ENCODE data around the gene EHBP1L1.

Gene EHBP1L1

GRCh38 chr11:65595131-65595530 is 19.3 kb downstream of the EHBP1L1 start:
- DNase-seq (ENCODE audit: low spot score) = no peak

- DNase-seq (ENCODE audit: low spot score) = no peak
Observed at GRCh38 chr11:65595543-65596281, 19.9 kb downstream of the EHBP1L1 start, which contains the start of gene KCNK7. KCNK7 (minus strand) TSS chr11:65595800; CDS start chr11:65595772, 28 bp downstream.

- no peak for DNase-seq (ENCODE audit: low spot score)
Observed at GRCh38 chr11:65596520-65596919, 20.7 kb downstream of the EHBP1L1 start.

- no peak for DNase-seq (ENCODE audit: low spot score)
Observed at GRCh38 chr11:65598258-65598699, 22.4 kb downstream of the EHBP1L1 start.

GRCh38 chr11:65599216-65599954 is 23.5 kb downstream of the EHBP1L1 start:
- DNase-seq (ENCODE audit: low spot score) = no peak

- no peak for DNase-seq (ENCODE audit: low spot score)
Observed at GRCh38 chr11:65599955-65600246, 24.0 kb downstream of the EHBP1L1 start.

GRCh38 chr11:65604258-65604657 is 28.4 kb downstream of the EHBP1L1 start:
- DNase-seq (ENCODE audit: low spot score) = no peak

- no peak for DNase-seq (ENCODE audit: low spot score)
Observed at GRCh38 chr11:65606876-65607613, 31.2 kb downstream of the EHBP1L1 start.

- DNase-seq (ENCODE audit: low spot score) = no peak
Observed at GRCh38 chr11:65607614-65608426, 32.0 kb downstream of the EHBP1L1 start.

GRCh38 chr11:65609229-65609628 is 33.4 kb downstream of the EHBP1L1 start:
- DNase-seq (ENCODE audit: low spot score) = no peak

- DNase-seq (ENCODE audit: low spot score) = no peak
Observed at GRCh38 chr11:65609665-65610064, 33.8 kb downstream of the EHBP1L1 start.

GRCh38 chr11:65610404-65610803 is 34.6 kb downstream of the EHBP1L1 start:
- no peak for DNase-seq (ENCODE audit: low spot score)

- DNase-seq (ENCODE audit: low spot score) = no peak
Observed at GRCh38 chr11:65611028-65611757, 35.3 kb downstream of the EHBP1L1 start.

- DNase-seq (ENCODE audit: low spot score) = no peak
Observed at GRCh38 chr11:65611758-65612603, 36.1 kb downstream of the EHBP1L1 start.

GRCh38 chr11:65612691-65613090 is 36.8 kb downstream of the EHBP1L1 start:
- no peak for DNase-seq (ENCODE audit: low spot score)

- no peak for DNase-seq (ENCODE audit: low spot score)
Observed at GRCh38 chr11:65613091-65613928, 37.5 kb downstream of the EHBP1L1 start.

GRCh38 chr11:65615229-65615949 is 39.5 kb downstream of the EHBP1L1 start, which contains the start of gene PCNX3:
PCNX3 (plus strand) TSS chr11:65615776; CDS start chr11:65616312, 536 bp downstream.
- DNase-seq (ENCODE audit: low spot score) = peak; percentile 100

GRCh38 chr11:65615950-65616574 is 40.2 kb downstream of the EHBP1L1 start:
- peak; percentile 57 for DNase-seq (ENCODE audit: low spot score)
